Activated gamma-delta T cell (primary cell): ENCODE results near the gene VAV2.

Source experiments
- DNase-seq: peaks from one replicate; lab custom pipeline; 2025; lab: John Stamatoyannopoulos, UW

Gene VAV2

GRCh38 chr9:133891741-133892140, 100.4 kb downstream of the VAV2 start:
- no peak for DNase-seq

GRCh38 chr9:133890583-133890982, 101.5 kb downstream of the VAV2 start:
- no peak for DNase-seq

GRCh38 chr9:133889584-133890301, 102.4 kb downstream of the VAV2 start:
- DNase-seq: no peak

GRCh38 chr9:133888809-133889491, 103.2 kb downstream of the VAV2 start:
- DNase-seq: no peak

- no peak for DNase-seq
Measured at GRCh38 chr9:133888048-133888808, 103.9 kb downstream of the VAV2 start.

- no peak for DNase-seq
Measured at GRCh38 chr9:133887540-133888047, 104.5 kb downstream of the VAV2 start.

- DNase-seq: no peak
Measured at GRCh38 chr9:133886563-133887501, 105.3 kb downstream of the VAV2 start.

GRCh38 chr9:133884907-133885744, 107.0 kb downstream of the VAV2 start:
- no peak for DNase-seq

- no peak for DNase-seq
Measured at GRCh38 chr9:133882849-133883755, 109.0 kb downstream of the VAV2 start.

- DNase-seq: no peak
Measured at GRCh38 chr9:133881671-133882381, 110.3 kb downstream of the VAV2 start.

- no peak for DNase-seq
Measured at GRCh38 chr9:133880851-133881661, 111.1 kb downstream of the VAV2 start.

- DNase-seq: no peak
Measured at GRCh38 chr9:133880136-133880535, 112.0 kb downstream of the VAV2 start.

GRCh38 chr9:133879615-133880014, 112.5 kb downstream of the VAV2 start:
- no peak for DNase-seq

- no peak for DNase-seq
Measured at GRCh38 chr9:133878402-133878801, 113.7 kb downstream of the VAV2 start.

- DNase-seq: no peak
Measured at GRCh38 chr9:133877967-133878366, 114.2 kb downstream of the VAV2 start.

GRCh38 chr9:133877327-133877726, 114.8 kb downstream of the VAV2 start:
- no peak for DNase-seq

GRCh38 chr9:133876836-133877235, 115.3 kb downstream of the VAV2 start:
- no peak for DNase-seq

GRCh38 chr9:133876144-133876543, 116.0 kb downstream of the VAV2 start:
- DNase-seq: no peak
